HL-60/S4 treated with retinoic acid at 250 ng/mL for 4 days and 3 days (cell line): ENCODE results near the gene ACP7.
"Not testable (repeated sequence)": the region's sequence is repeated elsewhere in the genome, so short reads cannot be mapped to it uniquely, and the experiment has no call there.

Source experiments
- in situ Hi-C: fragments of 300-500 bp; cut with MboI; formaldehyde crosslinking; loops from 2 replicates; pipeline ENCODE4 v1.7.0; 2022; ENCODE audit warnings: low sequenced_read_pairs

The ACP7 gene

DNA sequence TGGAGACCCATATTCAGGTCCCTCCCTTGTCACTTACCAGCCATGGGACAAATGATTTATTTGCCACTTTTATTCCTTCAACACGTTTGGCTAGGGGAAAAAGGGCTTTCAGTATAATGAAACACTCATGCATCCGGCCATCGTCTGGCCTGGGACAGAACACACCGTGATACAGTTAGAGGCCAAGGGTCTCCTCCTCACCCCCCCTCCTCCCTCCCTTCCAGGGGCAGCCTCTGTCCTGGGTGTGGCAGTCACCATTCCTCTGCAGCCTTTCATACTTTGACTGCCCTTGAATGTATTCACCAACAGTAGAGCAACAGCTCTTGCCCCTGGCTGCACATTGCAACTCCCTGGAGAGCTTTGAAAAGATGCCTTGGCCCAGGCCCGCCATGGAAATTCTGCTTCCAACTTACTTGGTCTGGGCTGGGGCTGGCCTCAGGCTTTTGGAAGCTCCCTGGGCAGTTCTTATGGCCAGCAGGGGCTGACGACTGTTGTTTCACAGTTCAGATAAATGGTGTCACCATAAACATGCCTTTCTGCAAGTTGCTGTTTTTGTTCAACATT lies 44.4 kb downstream of the ACP7 start:
- in situ Hi-C loops: no loop called here

DNA sequence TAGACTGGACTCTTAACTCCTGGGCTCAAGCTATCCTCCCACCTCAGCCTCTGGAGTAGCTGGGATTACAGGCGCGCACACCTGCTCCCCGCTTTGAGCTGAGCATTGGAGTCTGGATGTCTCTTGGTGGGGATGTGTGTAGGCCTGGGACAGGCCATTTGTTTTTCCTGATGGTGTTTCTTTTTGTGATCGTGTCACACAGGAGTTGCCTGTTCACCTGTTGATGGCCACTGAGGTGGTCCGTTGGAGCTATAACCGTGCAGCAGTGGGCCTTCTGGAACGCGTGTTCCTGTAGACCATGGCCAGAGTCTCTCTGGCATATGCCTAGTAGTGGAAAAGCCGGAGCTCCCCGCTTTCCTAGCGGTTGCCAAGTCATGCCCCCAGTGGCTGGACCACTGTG lies 44.9 kb downstream of the ACP7 start:
- in situ Hi-C loops: no loop called here

DNA sequence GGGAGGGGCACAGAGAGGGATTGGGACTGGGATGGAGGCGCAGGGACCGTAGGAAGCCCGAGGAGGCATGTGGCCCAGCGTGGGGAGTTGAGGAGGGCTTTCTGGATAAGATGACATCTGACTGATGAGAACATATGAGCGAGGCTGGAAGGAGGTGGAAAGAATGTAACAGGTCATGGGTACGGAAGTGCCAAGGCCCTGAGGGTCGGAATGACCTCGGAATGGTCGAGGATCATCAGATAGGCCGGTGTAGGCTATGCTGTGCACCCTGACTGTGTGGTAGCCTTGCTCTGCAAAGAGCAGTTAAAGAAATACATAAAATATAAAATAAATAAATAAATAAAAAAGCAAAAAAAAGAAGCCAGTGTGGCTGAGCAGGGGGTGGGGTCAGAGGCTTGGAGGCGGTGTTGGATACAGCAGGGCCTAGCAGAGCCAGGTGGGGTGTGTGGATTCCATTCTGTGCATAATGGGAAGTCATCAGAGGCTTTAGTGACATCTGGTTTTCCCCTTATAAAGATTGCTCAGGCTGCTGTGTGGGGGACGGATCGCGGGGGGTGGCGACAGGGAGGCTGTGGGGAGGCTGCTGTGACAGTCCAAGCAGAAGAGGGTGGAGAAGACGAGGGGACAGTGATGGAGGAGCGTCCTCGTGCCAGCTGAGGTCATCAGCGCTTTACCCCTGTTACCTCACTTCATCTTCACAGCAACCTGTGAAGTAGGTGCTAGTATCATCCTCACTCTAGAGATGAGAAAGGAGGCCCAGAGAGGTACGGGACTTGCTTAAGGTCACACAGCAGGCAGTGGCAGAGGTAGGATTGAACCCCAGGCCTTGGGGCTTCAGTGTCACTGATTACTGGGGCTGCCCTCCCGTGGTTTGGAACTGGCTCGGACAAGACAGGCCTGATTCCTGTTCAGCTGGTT lies 46.4 kb downstream of the ACP7 start:
- in situ Hi-C loops: no loop called here

DNA sequence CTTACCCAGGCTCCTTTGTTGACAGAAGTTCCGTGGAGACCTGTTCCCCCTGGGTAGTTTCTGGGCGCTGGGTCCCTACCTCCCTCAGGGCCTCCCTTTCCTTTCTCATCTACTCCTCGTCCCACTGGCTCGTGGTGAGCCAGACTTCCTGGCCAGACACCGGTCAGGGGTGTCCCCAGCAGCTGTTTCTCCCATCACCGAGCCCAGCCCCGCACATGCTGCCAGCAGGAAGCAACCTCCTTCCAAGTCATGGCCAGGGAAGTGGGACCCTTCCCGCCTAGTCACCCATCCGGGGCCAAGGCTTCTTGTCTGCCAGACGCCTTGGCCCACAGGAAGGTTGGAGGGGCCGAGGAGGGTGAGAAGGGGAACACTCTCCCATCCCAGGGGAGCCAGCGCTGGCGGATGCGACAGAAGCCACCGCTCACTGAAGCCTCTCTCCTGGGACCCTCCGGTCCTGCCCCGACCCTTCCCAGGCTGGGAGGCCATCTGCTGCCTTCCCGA lies 47.1 kb downstream of the ACP7 start:
- in situ Hi-C loops: no loop called here

DNA sequence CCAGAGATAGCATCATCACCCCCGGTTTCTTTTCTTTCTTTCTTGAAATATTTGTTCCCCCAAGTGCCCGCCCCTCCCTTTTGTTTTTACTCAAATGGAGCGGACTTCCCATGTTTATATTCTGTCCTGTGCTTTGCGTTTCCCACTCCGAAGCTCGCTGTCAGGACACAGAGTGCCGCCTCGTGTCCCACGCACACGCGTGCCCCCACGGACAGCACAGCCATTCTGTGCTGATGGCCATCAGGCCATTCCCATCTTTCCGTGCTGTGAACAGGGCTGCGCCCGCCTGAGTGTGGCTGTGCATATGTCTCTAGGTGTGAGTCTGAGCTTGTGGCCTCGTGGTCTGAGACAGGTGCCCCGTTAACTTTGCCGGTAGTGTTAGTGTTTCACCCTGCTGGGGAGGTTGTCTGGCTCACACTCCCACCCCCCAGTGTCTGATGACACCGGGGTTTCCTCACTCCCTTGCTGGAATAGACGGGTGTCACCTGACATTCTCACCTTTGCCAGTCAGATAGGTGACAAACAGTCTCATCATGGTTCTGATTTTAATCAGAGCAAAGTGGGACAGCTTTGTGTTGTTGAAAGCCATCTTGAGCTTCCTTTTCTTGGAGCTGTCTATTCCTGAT lies 48.3 kb downstream of the ACP7 start:
- in situ Hi-C loops: no loop called here

DNA sequence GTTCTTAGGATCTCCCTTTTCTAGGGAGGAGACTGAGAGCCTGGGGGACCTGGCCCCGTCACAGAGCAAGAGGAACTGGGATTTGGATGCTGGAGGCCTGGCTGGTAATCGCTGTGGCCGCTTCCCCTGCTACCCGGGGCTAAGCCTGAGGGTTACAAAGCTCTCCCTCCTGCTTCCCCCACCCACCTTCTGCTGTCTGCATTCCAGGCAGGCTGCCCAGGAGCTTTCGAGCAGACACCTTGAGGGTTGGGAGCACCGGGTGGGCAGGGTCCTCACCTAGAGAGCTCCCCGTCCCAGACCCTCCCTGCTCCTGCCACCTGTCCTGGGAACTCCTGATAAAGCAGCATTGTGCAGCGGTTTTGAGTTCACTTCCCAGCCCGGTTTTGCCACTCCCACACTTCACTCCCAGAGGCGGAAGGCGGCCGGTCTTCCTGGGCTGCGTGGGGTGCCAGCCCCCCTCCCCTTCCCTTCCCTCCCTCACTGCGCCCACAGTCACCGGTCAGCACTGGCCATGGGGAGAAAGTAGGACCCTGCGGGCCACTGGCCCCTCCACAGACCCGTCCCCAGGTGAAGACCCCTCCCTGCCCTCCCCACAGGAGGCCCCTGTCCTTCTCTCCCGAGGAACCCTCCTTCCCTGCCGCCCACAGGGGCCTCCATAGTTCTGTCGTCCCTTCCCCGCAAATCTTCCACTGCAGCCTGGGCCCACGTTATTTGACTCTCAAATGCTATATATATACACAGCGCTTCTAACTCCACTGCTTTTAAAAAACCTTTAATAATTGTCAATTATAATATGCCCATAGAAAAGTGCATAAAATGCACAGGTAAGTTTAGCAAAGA lies 49.5 kb downstream of the ACP7 start:
- in situ Hi-C loops: no loop called here

DNA sequence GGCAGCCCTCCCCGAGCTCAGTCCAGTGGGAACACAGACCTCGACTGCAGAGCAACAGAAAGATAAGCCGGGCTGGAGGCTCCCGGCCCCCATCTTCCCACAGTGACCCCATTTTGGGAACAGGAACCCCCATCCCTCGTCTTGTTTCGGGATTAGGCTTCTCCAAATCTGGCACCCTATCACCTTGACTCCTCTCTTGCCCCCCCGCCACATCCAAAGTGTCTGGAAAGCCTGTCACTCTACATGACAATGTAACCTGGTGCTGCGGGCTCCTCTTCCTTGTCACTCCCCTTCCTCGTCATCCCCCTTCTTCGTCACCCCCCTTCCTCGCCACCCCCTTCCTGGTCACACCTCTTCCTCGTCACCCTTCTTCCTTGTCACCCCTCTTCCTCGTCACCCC lies 51.5 kb downstream of the ACP7 start:
- in situ Hi-C loops: no loop called here

DNA sequence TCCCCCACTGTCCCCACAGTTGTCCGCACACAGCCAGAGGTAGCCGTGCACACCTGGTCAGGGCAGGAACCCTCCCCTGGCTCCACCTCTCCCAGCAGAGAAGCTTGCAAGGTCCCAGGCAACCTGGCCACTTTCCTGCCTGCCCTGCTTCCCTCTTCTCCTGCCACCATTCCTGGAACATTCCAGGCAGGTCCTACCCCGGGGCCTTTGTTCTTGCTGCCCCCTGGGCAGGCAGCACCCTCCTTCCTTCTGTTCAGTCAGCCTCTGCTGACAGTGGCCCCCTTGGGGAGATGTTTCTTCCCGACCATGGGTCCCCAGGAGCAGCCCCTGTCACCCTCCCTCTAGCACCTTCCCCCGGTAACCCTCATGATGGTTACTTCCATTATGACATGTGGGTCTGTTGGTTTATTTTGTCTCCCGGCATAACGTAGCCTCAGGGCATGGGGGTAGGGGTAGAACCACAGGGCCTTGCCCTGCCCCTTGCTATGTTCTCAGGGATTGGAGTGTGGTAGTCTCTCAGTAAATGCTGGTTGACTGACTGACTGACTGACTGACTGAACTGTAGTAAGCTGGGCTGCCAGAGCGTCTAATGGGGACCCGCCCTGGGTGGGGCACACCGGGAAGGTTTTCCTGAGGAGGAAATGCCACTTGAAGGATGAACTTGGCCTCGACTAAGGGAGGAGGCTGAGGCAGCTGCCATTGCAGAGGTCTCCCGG lies 52.2 kb downstream of the ACP7 start:
- in situ Hi-C loops: no loop called here

DNA sequence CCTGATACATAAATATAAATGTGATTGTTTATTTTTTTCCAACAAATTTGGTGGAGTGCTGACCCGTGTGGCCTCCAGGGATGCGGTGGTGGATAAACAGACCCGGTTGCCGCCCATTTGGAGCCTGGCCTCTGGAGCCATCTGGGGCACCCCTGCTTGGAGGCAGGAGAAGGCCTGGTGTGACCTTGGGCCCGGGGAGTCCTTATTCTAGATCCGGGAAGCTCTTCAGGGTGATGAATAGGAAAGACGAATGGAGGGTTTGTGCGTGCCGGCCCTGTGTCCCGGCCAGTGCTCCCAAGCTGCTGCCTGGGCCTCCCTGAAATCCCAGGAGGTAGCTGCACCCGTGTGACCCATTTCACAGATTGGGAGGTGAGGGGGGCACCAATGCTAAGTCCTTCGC lies 53.0 kb downstream of the ACP7 start:
- in situ Hi-C loops: no loop called here

DNA sequence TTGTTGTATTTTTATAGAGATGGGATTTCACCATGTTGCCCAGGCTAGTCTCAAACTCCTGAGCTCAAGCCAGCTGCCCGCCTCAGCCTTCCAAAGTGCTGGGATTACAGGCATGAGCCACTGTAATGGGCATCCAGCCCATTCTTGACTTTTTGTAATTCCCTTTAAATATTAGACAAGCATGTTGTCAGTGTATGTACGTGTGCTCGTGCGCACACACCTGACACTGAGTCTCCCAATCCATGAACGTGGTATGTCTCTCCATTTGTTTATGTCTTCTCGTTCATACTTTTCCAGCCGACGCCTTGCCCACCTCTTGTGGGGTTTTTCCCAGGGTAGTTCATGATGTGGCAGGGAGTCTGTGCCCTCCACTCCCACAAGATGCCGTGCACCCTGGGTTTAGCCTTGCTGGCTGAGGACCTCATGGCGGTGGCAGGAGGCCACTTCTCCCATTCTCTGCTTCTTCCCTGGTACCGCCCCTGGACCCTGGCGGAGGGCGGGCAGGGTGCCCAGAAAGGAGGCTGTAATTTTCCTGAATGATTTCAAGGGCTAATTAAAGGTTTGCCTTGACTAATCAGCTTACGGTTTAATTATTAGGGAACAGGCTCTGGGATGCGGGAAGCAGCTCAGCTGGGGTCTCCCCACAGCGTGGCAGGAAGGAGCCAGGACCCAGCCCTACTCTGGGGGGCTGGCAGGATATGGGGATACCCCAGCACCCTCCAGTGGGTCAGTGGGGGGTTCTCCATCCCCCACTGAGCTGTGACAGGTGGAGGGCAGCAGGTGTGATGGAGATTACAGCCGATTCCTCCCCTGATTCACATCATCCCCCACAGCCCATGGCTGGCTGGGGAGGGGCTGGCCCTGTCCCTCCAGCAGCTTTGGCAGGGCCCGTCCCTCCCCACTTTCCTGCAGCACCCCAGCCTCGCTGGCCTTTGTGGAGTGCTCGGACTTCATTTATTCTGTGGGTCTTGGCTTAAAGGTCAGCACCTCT lies 54.3 kb downstream of the ACP7 start:
- in situ Hi-C loops: no loop called here

DNA sequence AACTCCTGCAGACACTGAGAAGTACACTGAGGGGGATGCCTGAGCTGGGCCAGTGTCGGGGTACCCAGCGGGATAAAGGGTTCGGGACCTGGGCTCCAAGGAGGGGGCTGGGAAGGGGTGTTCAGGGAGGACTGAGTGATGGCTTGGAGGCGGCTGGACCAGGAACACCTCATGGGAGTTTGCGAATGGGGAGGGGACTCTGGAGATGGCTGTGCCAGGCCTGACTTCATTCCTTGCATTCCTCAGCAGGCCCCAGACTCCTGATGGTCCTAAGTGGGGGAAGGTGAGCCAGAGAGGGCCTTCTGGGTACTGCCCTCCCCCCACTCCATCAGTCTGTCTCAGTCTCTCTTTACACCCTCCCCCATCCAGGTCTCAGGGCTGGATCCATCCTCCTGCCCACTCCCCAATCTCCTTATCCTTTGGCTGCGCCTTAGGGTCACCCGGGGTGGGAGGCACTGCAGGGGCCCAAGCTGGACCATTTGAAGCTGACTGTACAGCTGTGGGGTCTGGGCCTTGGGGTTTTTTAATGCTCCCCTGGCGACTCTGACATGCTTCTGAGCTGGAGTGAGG lies 55.2 kb downstream of the ACP7 start:
- in situ Hi-C loops: no loop called here

DNA sequence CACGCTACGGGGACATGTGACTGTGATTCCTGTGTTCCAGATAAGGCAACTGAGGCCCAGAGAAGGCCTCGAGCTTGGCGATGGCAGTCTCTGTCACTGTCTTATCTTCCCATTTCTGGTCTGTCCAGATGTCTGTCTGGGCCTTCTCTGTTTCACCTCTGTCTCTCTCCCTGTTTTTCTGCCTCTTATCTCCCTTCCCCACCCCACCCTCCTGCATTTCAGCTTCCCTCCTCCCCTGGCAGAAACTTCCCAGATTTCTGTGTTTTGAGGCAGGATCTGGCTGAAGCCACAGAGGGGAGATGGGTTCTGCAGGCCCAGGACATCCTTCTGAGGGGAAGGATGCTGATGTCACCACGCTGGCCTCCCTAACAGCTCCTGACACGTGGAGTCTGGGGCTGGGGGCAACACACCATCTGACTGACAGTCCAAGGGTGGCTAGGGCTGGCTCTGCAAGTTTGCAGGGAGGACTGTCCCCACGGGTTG lies 55.8 kb downstream of the ACP7 start:
- in situ Hi-C loops: no loop called here

DNA sequence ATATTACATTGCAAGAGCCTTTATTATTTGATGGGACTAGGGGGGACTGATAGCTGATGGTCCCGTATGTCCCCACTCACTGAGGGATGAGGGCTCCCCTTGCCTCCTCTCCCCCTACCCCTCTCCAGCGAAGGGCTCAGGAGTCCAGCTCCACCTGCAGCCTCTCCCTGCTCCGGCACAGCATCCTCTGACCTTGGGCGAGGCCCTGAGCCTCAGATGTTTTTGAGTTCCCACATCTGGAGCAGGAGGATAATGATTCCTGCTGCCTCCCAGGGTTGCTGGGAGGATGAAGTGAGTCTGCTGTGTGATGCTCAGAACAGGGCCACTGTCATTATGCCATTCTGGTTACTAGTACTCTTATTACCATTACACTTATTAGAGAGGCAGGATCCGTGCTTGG lies 56.4 kb downstream of the ACP7 start:
- in situ Hi-C loops: no loop called here

DNA sequence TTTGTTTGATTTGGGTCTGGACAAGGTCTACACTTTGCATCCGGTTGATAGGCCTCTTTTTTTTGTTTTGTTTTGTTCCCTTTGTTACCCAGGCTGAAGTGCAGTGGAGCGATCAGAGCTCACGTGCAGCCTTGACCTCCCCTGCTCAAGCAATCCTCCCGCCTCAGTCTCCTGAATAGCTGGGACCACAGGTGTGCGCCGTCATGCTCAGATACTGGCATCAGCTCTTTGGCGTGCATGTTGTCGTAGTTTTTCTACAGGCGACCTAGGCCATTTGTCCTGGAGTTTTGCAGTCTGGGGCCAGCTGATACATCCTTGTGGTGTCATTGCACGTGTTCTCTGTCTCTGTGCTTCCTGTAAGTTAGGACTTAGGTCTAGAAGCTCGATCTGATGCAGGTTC lies 57.8 kb downstream of the ACP7 start:
- in situ Hi-C loops: no loop called here

DNA sequence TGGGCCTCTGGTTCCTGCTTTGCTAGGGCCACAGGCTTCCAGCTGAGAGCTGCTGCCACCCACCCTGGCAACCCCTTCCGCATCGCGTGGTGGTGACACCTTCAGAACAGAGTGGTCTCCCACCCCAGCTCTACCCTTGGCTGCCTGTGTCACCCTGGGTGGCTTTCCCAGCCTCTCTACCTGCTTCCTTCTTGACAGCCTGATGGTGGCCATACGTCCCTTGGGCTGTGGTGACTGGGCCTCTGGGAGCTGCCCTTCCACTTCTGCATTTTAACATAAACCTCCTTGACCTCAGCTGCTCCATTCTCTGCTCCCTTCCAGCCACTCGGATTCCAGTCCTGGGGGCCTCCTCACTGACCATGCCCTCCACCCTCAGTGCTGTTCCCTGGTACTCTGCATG lies 58.5 kb downstream of the ACP7 start:
- in situ Hi-C loops: no loop called here

DNA sequence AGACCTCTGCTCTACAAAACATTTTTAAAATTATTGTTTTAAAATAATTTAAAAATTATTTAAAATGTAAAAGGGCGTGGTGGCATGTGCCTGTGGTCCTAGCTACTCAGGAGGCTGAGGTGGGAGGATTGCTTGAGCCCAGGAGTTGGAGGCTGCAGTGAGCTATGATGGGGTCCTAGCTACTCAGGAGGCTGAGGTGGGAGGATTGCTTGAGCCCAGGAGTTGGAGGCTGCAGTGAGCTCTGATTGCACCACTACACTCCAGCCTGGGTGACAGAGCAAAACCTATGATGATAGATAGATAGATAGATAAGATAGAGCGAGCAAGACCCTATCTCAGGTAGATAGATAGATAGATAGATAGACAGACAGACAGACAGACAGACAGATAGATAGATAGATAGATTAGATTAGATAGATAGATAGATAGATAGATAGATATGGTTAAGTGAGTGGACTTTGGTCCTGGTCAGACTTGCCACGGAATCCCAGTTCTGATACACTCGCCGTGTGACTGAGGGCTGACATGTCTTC lies 59.7 kb downstream of the ACP7 start:
- in situ Hi-C loops: not testable (repeated sequence)

DNA sequence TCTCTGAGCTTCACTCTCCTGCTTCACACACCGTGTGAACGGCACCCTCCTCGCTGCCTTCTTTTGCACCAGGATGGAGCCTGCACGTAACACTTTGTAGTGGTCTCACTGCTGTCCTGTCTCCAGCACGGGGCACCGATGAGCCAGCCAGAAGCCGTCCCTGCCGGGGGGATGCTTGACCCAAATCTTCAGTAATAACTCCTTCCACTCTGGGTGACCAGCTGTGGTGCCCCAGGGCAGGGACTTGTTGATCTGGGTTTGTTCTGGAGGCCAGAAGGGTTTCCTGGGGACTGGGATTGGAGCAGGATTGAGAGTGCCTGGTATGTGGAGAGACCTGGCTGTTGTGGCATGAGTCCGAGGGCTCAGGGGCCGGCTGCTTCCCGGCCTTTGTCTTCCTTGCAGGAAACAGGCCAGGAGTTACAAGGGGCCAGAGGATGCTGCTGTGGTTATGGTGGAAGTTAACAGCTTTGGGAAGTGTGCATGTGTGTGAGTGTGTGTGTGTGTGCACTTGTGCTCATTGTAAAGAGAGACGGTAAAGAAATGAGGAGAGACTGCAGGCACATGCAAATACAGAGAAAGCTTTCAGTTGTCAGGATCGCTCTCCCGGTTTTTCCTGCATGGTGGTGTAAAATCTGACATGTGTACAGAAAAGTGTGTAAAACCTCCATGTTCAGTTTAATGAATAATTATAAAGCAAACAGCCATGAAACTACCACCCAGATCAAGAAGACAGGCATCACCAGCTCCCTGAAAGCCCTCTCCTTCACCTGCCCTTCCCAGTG lies 60.3 kb downstream of the ACP7 start:
- in situ Hi-C loops: no loop called here
